Caco-2 (cell line): Measurements from ENCODE around the gene RBP2. TPM values are rescaled to one million over a fixed set of nuclear protein-coding genes. Genes with fewer than 3 reads are reported as not detected.

Experiments
- BruUV-seq: library from RNA; stranded (reverse); fragments of 400-500 nt; replicated peaks from 2 replicates; lab custom pipeline; 2021; lab: Mats Ljungman, UMichigan
- CTCF ChIA-PET: fragments of 300-600 bp; sonication (Branson Sonifier 250); formaldehyde crosslinking; loops from one replicate; lab custom pipeline; 2022; ENCODE audit warnings: antibody characterized with exemption; lab: Charles Lee
- POLR2A ChIA-PET: fragments of 300-600 bp; sonication (Branson Sonifier 250); formaldehyde crosslinking; loops from one replicate; lab custom pipeline; 2022; ENCODE audit warnings: antibody characterized with exemption; lab: Charles Lee
- DNase-seq, 2 experiments: peaks; one replicate each; pipeline versions ENCODE4 v3.0.0 to v3.0.0-alpha.2; 2020 to 2022
- H3K27me3 ChIP-seq: replicated peaks from 2 replicates; pipeline ENCODE4 v1.6.0; 2011; ENCODE audit warnings: low read length; ENCODE audit not compliant: control insufficient read depth, insufficient read depth
- H3K36me3 ChIP-seq: 2 replicates; pipeline ENCODE4 v1.5.1; 2011; ENCODE audit warnings: low read length; ENCODE audit not compliant: control insufficient read depth, insufficient read depth
- H3K4me1 ChIP-seq: fragments of 250-450 bp; sonication (Bioruptor Pico); 2 replicates; pipeline ENCODE4 v1.5.1; 2020; ENCODE audit warnings: mild to moderate bottlenecking
- H3K4me3 ChIP-seq: 2 replicates; pipeline ENCODE4 v1.5.1; 2011; ENCODE audit warnings: low read depth, mild to moderate bottlenecking, control low read depth, low read length
- H3K9me3 ChIP-seq: fragments of 250-450 bp; sonication (Bioruptor Pico); 2 replicates; pipeline ENCODE4 v1.5.1; 2020; ENCODE audit warnings: mild to moderate bottlenecking, moderate library complexity
- H3K27ac Mint-ChIP-seq: one replicate; pipeline ENCODE4 v1.8.0; 2022; ENCODE audit warnings: mixed read lengths; ENCODE audit not compliant: unreplicated experiment
- H3K27me3 Mint-ChIP-seq: one replicate; pipeline ENCODE4 v1.8.0; 2022; ENCODE audit warnings: mixed read lengths; ENCODE audit not compliant: insufficient read depth, unreplicated experiment
- H3K36me3 Mint-ChIP-seq: one replicate; pipeline ENCODE4 v1.8.0; 2022; ENCODE audit warnings: mild to moderate bottlenecking, mixed read lengths; ENCODE audit not compliant: insufficient read depth, unreplicated experiment
- H3K4me1 Mint-ChIP-seq: one replicate; pipeline ENCODE4 v1.8.0; 2022; ENCODE audit warnings: low read depth, mixed read lengths; ENCODE audit not compliant: unreplicated experiment
- H3K4me3 Mint-ChIP-seq: one replicate; pipeline ENCODE4 v1.8.0; 2022; ENCODE audit warnings: mild to moderate bottlenecking, moderate library complexity, mixed read lengths; ENCODE audit not compliant: unreplicated experiment
- H3K9me3 Mint-ChIP-seq: one replicate; pipeline ENCODE4 v1.8.0; 2022; ENCODE audit warnings: mixed read lengths; ENCODE audit not compliant: unreplicated experiment
- CTCF ChIP-seq, 2 experiments: fragments of 200-600 bp in 1 of 2; IDR thresholded peaks; 1 replicate in 1 of 2; 2 replicates in 1 of 2; pipeline versions ENCODE4 v1.5.1 to v1.8.0; 2011 to 2022; ENCODE audit warnings: antibody characterized with exemption in 1 of 2, control low read depth in 1 of 2, inconsistent platforms in 1 of 2, low read depth in 1 of 2, low read length in 1 of 2, mild to moderate bottlenecking in 1 of 2, moderate library complexity in 1 of 2; ENCODE audit not compliant: insufficient read depth in 1 of 2, severe bottlenecking in 1 of 2, unreplicated experiment in 1 of 2
- intact Hi-C: fragments of 100-400 bp; cut with micrococcal nuclease; formaldehyde crosslinking; loops from one replicate; pipeline ENCODE4 v1.10.0; 2022; ENCODE audit not compliant: unreplicated experiment
- total RNA-seq: library from RNA; stranded (reverse); gene quantifications from 2 replicates; pipeline ENCODE4 v1.2.3, GENCODE V29; 2022

Gene RBP2
- total RNA-seq, 1 experiment from 2014 or later = 28.0 TPM

GRCh38 chr3:139491966-139492365, 15.7 kb upstream of the RBP2 start:
- ChIA-PET POLR2A (no interaction called here), CTCF (interaction anchor here (1.0 kb wide), 1 partner anchor 64 kb away, joined by 3 read pairs; no protein-coding TSS in a partner anchor)
- no peak for DNase-seq
- peaks cover 34% of the 10 kb centered on the region for H3K9me3 Mint-ChIP-seq
- no peaks in the 10 kb centered on the region for H3K27me3 ChIP-seq
- no peak for TF ChIP-seq CTCF (IDR thresholded peaks at IDR 0.05; ENCODE audit: insufficient read depth in 1 of 2, low read depth in 1 of 2, low read length in 1 of 2, severe bottlenecking in 1 of 2, unreplicated experiment in 1 of 2)
- intact Hi-C loops = no loop called here
- no peak overlapping the region for H3K4me3 ChIP-seq
- H3K4me1 ChIP-seq = 0 out of 2 replicates have a peak, but pooled peaks cover 13% of the 10 kb centered on the region
- H3K4me3 Mint-ChIP-seq = no peak overlapping the region
- BruUV-seq = no TSS peak
- peaks cover 7% of the 10 kb centered on the region for H3K9me3 ChIP-seq
- no peak overlapping the region for H3K27ac Mint-ChIP-seq
- no peaks in the 10 kb centered on the region for H3K27me3 Mint-ChIP-seq
- no peaks in the 10 kb centered on the region for H3K36me3 Mint-ChIP-seq
- H3K36me3 ChIP-seq = no peaks in the 10 kb centered on the region
- peaks cover 9% of the 10 kb centered on the region for H3K4me1 Mint-ChIP-seq

- H3K4me3 Mint-ChIP-seq = no peak overlapping the region
- H3K9me3 ChIP-seq = peaks cover 7% of the 10 kb centered on the region
- DNase-seq = peak in 1 of 2 experiments; percentile 31
- H3K36me3 ChIP-seq = no peaks in the 10 kb centered on the region
- H3K27me3 ChIP-seq = no peaks in the 10 kb centered on the region
- H3K9me3 Mint-ChIP-seq = peaks cover 34% of the 10 kb centered on the region
- H3K4me1 ChIP-seq = 0 out of 2 replicates have a peak, but pooled peaks cover 13% of the 10 kb centered on the region
- CTCF ChIA-PET = interaction anchor here (1.0 kb wide), 1 partner anchor 63 kb away, joined by 3 read pairs; no protein-coding TSS in a partner anchor
- H3K4me1 Mint-ChIP-seq = peaks cover 9% of the 10 kb centered on the region
- no TSS peak for BruUV-seq
- no peaks in the 10 kb centered on the region for H3K36me3 Mint-ChIP-seq
- H3K27me3 Mint-ChIP-seq = no peaks in the 10 kb centered on the region
- POLR2A ChIA-PET = no interaction called here
- peak overlapping the region; percentile 51 for H3K27ac Mint-ChIP-seq
- H3K4me3 ChIP-seq = no peak overlapping the region
- intact Hi-C loops = no loop called here
- TF ChIP-seq CTCF (IDR thresholded peaks at IDR 0.05; ENCODE audit: insufficient read depth in 1 of 2, low read depth in 1 of 2, low read length in 1 of 2, severe bottlenecking in 1 of 2, unreplicated experiment in 1 of 2) = no peak
These were observed 14.8 kb upstream of the RBP2 start for GRCh38 chr3:139491027-139491700.

- TF ChIP-seq CTCF (IDR thresholded peaks at IDR 0.05; ENCODE audit: insufficient read depth in 1 of 2, low read depth in 1 of 2, low read length in 1 of 2, severe bottlenecking in 1 of 2, unreplicated experiment in 1 of 2) = no peak
- H3K4me1 ChIP-seq = peaks cover 15% of the 10 kb centered on the region
- POLR2A ChIA-PET = no interaction called here
These were observed 5.9 kb upstream of the RBP2 start for GRCh38 chr3:139482206-139482605.

More at GRCh38 chr3:139482206-139482605, 5.9 kb upstream of the RBP2 start:
- Histone ChIP-seq H3K36me3 (no peaks in the 10 kb centered on the region), H3K4me3 (no peak overlapping the region), H3K9me3 (0 out of 2 replicates have a peak, but pooled peaks cover 1% of the 10 kb centered on the region), H3K27me3 (no peaks in the 10 kb centered on the region)
- no peaks in the 10 kb centered on the region for H3K27me3 Mint-ChIP-seq
- peaks cover 8% of the 10 kb centered on the region for H3K9me3 Mint-ChIP-seq
- H3K27ac Mint-ChIP-seq = no peak overlapping the region
- no peak for DNase-seq
- H3K4me1 Mint-ChIP-seq = peaks cover 9% of the 10 kb centered on the region
- BruUV-seq = no TSS peak
- no peaks in the 10 kb centered on the region for H3K36me3 Mint-ChIP-seq
- intact Hi-C loops = no loop called here
- H3K4me3 Mint-ChIP-seq = no peak overlapping the region
- CTCF ChIA-PET = no interaction called here
